Thymus (tissue), 11 donors: ENCODE results near the gene RGS7. TPM values are rescaled to one million over a fixed set of nuclear protein-coding genes. Genes with fewer than 3 reads are reported as not detected.
"Not testable (repeated sequence)": the region's sequence is repeated elsewhere in the genome, so short reads cannot be mapped to it uniquely, and the experiment has no call there.

Experiments
- DNase-seq, 9 donors: peaks; one replicate each; pipeline ENCODE4 v3.0.0-alpha.2; 2013; ENCODE audit warnings: low spot score in 9 of 9, low read depth in 6 of 9, missing footprints in 1 of 9
- H3K27ac ChIP-seq, 2 donors: one replicate each; pipeline ENCODE4 v1.5.1; 2013; ENCODE audit warnings: control low read depth in 1 of 2, low read depth in 1 of 2, low read length in 1 of 2, mild to moderate bottlenecking in 1 of 2, moderate library complexity in 1 of 2
- H3K27me3 ChIP-seq, 2 donors: one replicate each; pipeline ENCODE4 v1.5.1; 2013; ENCODE audit warnings: low read length in 1 of 2; ENCODE audit not compliant: control insufficient read depth in 2 of 2, insufficient read depth in 1 of 2
- H3K36me3 ChIP-seq, 2 donors: one replicate each; pipeline ENCODE4 v1.5.1; 2013; ENCODE audit warnings: low read length in 1 of 2, mild to moderate bottlenecking in 1 of 2, moderate library complexity in 1 of 2; ENCODE audit not compliant: control insufficient read depth in 2 of 2, insufficient read depth in 2 of 2
- H3K4me1 ChIP-seq, 2 donors: one replicate each; pipeline ENCODE4 v1.5.1; 2013; ENCODE audit warnings: low read length in 2 of 2; ENCODE audit not compliant: control insufficient read depth in 2 of 2, insufficient read depth in 2 of 2
- H3K4me3 ChIP-seq, 2 donors: one replicate each; pipeline ENCODE4 v1.5.1; 2013; ENCODE audit warnings: low read length in 2 of 2, control low read depth in 1 of 2, mild to moderate bottlenecking in 1 of 2
- H3K9me3 ChIP-seq, 2 donors: one replicate each; pipeline ENCODE4 v1.5.1; 2013; ENCODE audit warnings: low read length in 1 of 2, mild to moderate bottlenecking in 1 of 2; ENCODE audit not compliant: control insufficient read depth in 2 of 2, insufficient read depth in 1 of 2
- WGBS: extraction: QIAGEN DNeasy Blood & Tissue Kit; methylation state at CpG from one replicate; pipeline ENCODE4 v1.1.7; 2013; 5-methylcytosine and 5-hydroxymethylcytosine counted together
- polyA plus RNA-seq: library from polyadenylated mRNA; stranded (reverse); fragments of 200-250 nt; gene quantifications from one replicate; pipeline ENCODE4 v1.2.3, GENCODE V29; 2013
- total RNA-seq: library from RNA; stranded (reverse); fragments of 120-200 nt; gene quantifications from one replicate; pipeline ENCODE4 v1.2.4, GENCODE V29; 2013
- donor health status: healthy.

The RGS7 gene
- total and polyA plus RNA-seq, 2 donors: 0.05 to 0.07 TPM

DNA sequence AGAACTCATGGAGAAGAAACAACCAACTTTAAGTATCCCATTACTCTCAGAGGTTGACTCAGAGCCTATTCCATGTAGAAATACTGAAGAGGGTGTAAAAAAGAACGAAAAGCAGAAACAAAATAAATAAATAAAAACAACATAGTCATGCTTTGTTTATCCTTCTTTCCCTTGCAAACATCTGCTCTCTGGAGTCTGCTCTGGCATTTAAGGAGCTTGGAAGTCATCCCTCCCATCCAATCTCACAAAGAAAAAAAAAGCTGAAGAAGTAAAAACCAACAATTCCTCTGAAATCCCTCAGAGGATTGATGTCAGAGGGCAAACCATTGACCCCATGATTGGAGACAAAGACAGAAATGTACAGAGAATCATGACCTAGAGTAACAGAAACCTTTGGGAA lies 442.5 kb downstream of the RGS7 start:
- Histone ChIP-seq H3K9me3 (no peaks in the 10 kb centered on the region), H3K36me3 (no peaks in the 10 kb centered on the region), H3K4me3 (no peak overlapping the region), H3K27ac (no peak overlapping the region), H3K27me3 (no peaks in the 10 kb centered on the region), H3K4me1 (no peaks in the 10 kb centered on the region)
- 69% methylated on average over 1 of the region's 1 CpG for WGBS
- no peak for DNase-seq

DNA sequence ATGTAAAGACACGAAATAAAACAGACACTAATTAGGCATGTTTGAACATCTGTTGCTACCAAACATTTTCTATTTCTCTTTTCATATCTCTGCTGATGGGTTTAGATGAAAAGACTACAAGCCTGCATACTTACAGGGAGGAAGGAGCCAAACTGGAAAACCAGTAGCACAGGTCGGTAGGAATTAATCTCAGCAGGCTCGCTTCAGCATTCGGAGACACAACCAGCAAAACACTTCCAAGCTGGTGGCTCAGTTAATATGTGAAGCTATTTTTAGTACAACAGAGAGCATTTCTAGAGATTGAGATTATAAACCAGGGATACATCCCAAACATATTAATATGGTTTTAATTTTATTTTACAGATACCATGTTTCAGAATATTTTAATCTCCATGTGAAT lies 444.2 kb downstream of the RGS7 start:
- Histone ChIP-seq H3K27me3 (no peaks in the 10 kb centered on the region), H3K4me3 (no peak overlapping the region), H3K27ac (no peak overlapping the region), H3K9me3 (no peaks in the 10 kb centered on the region), H3K4me1 (no peaks in the 10 kb centered on the region), H3K36me3 (no peaks in the 10 kb centered on the region)
- whole genome bisulfite sequencing: 80% methylated on average over 4 of the region's 4 CpGs
- DNase-seq: no peak

DNA sequence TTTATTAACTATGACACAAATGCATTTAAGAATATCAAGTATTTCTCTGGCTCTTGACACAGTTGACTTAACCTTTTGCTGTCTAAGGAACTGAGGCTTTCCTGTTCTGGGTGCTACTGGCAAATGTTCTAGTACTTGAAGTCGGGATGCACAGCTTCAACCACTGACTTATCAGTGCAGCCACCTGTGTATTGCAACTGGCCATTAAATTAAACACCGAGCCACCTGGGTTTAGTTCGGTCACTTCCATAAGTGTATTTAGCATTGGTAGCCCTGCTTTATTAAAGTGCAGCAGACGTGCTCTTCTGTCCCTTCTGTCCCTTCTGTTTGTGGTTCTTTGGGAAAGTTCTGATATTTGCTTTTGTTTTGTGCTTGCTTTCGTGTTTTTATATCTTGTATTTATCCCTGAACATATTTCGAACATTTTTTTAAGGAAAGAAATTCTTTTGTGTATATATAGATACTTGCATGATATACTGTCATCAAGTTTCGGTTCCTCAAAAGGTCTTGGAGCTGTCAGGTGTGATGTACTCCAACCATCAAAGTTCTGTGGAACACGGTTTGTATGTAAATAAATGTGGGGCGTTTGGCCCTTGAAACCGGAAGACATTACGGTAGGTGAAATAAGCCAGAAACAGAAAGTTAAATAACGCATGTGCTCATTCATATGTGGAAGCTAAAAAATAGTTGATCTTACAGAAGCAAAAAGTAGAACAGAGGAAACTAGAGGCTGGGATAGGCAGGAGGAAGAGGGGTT lies 447.1 kb downstream of the RGS7 start:
- 86% methylated on average over 12 of the region's 12 CpGs for WGBS

DNA sequence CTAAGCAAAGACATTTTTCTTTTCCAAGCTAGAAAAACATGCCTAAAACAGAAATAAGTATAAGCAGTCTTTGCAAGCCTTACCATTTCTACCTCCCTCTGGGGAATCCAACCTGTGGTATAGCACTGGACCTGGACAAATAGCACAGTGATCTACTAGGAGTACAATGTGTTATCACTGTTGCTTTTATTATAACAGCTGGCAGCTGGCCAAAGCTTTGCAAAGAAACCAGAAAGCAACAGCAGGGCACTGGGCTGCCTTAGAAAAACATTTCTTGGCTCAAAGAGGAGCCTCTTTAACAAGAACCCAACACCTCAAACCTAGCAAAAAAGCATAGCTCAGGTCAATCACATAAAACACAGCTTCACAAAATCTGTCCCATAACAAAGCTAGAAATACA lies 450.5 kb downstream of the RGS7 start:
- no peak for DNase-seq
- Histone ChIP-seq H3K36me3 (no peaks in the 10 kb centered on the region), H3K27me3 (no peaks in the 10 kb centered on the region), H3K4me3 (no peak overlapping the region), H3K4me1 (no peaks in the 10 kb centered on the region), H3K27ac (no peak overlapping the region), H3K9me3 (no peaks in the 10 kb centered on the region)

More for the DNA sequence above, 447.1 kb downstream of the RGS7 start:
- DNase-seq: no peak
- Histone ChIP-seq H3K36me3 (no peaks in the 10 kb centered on the region), H3K4me3 (no peak overlapping the region), H3K9me3 (no peaks in the 10 kb centered on the region), H3K27me3 (no peaks in the 10 kb centered on the region), H3K4me1 (no peaks in the 10 kb centered on the region), H3K27ac (no peak overlapping the region)

DNA sequence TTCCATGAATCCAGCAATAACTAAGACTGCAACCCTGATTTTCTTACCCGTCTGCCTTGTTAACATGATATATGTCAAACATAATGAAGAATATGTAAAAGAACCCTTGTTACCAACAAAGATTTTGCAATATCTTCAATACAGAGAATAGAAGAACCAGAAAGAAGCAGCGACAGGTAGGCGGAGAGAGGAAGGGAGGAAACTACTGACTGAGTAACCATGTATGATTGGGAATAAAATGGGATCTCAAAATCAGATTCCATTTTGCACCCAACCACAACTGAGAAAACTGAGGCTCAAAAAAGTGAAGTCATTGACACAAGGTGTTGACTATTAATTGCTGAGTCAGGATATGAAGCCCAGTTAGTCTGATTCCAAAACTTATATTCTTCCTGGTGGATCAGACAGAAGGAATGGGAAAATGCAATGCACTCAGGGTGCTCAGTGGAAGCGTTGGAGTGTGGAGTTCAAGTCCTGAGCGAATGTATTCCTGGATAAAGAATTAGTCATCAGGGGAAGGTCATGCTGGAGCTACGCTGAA lies 451.7 kb downstream of the RGS7 start:
- no peak overlapping the region for H3K4me3 ChIP-seq
- no peak overlapping the region for H3K27ac ChIP-seq
- 93% methylated on average over 6 of the region's 6 CpGs for WGBS
- no peaks in the 10 kb centered on the region for H3K4me1 ChIP-seq
- H3K9me3 ChIP-seq: no peaks in the 10 kb centered on the region
- no peak for DNase-seq
- H3K36me3 ChIP-seq: no peaks in the 10 kb centered on the region
- no peaks in the 10 kb centered on the region for H3K27me3 ChIP-seq

DNA sequence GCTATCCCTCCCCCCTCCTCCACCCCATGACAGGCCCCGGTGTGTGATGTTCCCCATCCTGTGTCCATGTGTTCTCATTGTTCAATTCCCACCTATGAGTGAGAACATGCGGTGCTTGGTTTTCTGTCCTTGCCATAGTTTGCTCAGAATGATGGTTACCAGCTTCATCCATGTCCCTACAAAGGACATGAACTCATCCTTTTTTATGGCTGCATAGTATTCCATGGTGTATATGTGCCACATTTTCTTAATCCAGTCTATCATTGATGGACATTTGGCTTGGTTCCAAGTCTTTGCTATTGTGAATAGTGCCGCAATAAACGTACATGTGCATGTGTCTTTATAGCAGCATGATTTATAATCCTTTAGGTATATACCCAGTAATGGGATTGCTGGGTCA lies 461.6 kb downstream of the RGS7 start:
- not testable (repeated sequence) for H3K4me3 ChIP-seq, H3K27me3 ChIP-seq, H3K9me3 ChIP-seq, H3K27ac ChIP-seq, DNase-seq, H3K36me3 ChIP-seq, H3K4me1 ChIP-seq
- WGBS: 97% methylated on average over 4 of the region's 4 CpGs

DNA sequence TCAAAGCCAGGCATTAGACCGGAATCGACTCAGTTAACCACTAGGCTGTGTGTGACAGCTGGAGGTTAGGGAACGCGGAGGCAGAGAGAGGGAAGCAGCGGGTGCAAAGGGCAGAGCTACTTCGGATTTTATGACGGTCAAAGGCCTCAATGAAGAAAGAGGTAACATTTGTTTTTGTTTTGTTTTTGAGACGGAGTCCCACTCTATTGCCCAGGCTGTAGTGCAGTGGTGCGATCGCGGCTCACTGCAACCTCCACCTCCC lies 468.3 kb downstream of the RGS7 start:
- H3K4me1 ChIP-seq: no peaks in the 10 kb centered on the region
- WGBS: 98% methylated on average over 11 of the region's 11 CpGs
- H3K27me3 ChIP-seq: no peaks in the 10 kb centered on the region
- no peak overlapping the region for H3K27ac ChIP-seq
- H3K9me3 ChIP-seq: no peaks in the 10 kb centered on the region
- no peak overlapping the region for H3K4me3 ChIP-seq
- no peaks in the 10 kb centered on the region for H3K36me3 ChIP-seq
- no peak for DNase-seq

DNA sequence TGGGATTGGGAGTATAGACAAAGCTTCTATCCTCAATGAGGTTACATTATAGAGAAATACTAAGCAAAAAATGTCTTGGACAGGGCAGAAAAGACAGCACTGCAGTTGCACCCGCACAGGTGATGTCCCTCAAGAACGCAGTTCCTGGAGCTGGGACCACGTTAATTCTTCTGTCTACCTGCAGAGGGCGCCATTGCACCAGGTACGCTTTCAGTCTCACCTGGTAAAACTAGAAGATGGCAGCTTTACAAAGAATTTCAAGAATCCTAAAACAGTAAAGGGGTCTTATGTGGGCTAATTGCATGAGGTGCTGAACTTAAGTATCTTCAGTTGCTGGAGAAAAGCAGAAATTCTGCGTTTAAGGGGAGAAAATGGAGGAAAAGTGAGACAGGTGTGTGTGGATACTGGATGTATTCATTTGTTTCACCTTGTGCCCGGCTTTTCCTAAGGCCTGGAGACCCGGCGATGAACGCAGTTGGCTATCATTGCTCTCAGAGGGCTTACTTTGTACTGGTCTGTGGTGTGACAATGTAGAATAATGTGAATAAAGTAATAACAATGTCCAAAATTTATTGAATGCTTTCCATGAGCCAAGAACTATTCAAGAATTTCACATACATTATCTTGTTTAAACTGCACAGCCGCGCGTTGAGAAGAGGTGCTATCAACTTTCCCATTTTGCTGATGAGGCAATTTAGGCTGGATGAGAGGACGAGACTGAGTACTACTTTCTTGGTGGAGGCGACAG lies 468.8 kb downstream of the RGS7 start:
- DNase-seq: peak in 3 of 9 donors; percentile 4 to 20 (median 12)
- H3K4me3 ChIP-seq: no peak overlapping the region
- WGBS: 64% methylated on average over 15 of the region's 15 CpGs

DNA sequence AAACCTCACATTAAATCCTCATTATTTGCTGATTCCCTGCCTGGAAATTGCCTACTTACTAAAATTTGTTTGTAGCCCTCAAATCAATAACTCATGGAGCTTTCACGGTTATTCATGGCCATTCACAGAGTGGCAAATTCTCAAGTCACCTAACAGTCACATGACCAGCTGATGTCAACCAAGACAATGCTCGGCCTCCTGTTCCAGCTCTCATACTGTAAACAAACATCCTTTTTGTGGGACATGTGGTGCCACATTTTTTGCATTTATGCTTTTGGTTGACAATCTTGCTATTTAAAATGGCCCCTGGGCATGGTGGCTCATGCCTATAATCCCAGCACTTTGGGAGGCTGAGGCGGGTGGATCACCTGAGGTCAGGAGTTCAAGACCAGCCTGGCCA lies 473.5 kb downstream of the RGS7 start:
- 95% methylated on average over 3 of the region's 3 CpGs for whole genome bisulfite sequencing
- Histone ChIP-seq H3K9me3 (no peaks in the 10 kb centered on the region), H3K4me1 (no peaks in the 10 kb centered on the region), H3K27me3 (no peaks in the 10 kb centered on the region), H3K27ac (no peak overlapping the region), H3K36me3 (no peaks in the 10 kb centered on the region), H3K4me3 (no peak overlapping the region)
- no peak for DNase-seq

More for the DNA sequence above, 468.8 kb downstream of the RGS7 start:
- Histone ChIP-seq H3K27me3 (no peaks in the 10 kb centered on the region), H3K9me3 (no peaks in the 10 kb centered on the region), H3K36me3 (no peaks in the 10 kb centered on the region), H3K4me1 (no peaks in the 10 kb centered on the region), H3K27ac (no peak overlapping the region)
